H7 (cell line): ENCODE results near the gene RXRG. TPM values are rescaled to one million over a fixed set of nuclear protein-coding genes. Genes with fewer than 3 reads are reported as not detected.

Experiments
- DNase-seq: peaks from one replicate; pipeline ENCODE4 v3.0.0; 2012
- H3K27me3 ChIP-seq: 2 replicates; pipeline ENCODE4 v1.6.0; 2011; ENCODE audit warnings: mild to moderate bottlenecking, low read length; ENCODE audit not compliant: control insufficient read depth, insufficient read depth
- H3K36me3 ChIP-seq: replicated peaks from 2 replicates; pipeline ENCODE4 v1.5.1; 2011; ENCODE audit warnings: low read length; ENCODE audit not compliant: control insufficient read depth, insufficient read depth
- H3K4me3 ChIP-seq: 2 replicates; pipeline ENCODE4 v1.5.1; 2011; ENCODE audit warnings: low read depth, mild to moderate bottlenecking, control low read depth, low read length, moderate library complexity; ENCODE audit not compliant: insufficient read depth
- total RNA-seq: library from RNA; depleted of rRNA; stranded (reverse); fragments of >200 nt; shearing (Covaris generic); gene quantifications from 2 replicates; pipeline ENCODE4 v1.2.3, GENCODE V29; 2014

Gene RXRG
- total RNA-seq, 1 experiment from 2014 or later, result 4.1 TPM

DNA sequence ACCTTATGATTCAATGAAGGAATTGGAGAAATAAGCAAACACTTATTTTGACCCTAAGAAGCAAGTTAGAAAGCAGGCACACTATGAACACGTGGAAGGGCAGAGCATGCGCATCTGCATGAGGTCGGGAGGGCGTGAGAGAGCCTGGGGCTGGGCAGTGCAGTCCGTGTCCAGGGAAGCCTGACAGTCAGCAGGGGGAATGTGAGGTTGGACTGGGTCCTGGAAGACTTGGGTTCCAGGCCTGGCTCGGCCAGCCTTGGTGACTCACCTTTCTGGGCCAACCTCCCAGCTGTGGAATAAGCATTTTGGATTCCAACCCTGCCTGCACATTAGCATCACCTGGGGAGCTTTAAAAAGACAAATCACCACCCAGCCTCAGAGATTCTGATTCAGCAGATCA is 61.9 kb downstream of the RXRG start:
- DNase-seq, result no peak

DNA sequence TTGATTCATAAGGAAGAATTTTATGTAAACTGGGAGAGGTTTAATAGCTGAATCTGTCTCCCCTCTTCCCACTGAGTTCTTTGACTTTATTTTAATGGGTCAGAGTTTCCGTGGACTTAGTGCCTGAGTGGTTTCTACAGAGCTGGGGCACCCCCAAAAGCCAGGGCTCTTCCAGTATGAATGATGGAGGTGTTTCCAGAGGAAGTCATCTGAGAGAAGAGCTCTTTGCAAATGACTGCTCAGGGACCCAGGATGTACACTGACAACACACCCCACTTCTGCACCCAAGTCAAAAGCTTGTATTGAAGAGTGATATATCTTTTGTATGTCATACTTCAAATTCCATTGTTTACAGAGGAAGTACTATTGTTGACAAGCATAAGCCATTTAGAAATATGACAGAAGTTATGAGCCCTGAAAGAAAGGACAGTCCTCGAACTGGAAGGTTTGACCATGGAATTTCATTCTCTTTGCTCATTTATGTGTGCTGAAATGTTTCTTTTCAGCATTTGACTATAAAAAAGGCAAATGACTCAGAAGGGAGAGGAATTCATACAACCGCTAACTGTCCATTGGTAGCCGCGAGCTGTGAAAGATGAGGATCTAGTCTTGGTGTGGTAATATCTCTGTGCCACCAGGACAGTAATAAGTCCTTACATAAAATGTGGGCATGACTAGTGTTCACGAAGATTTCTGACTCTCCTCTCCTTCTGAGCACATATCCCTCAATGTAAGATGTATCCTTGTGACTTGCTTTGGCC is 63.0 kb downstream of the RXRG start:
- Histone ChIP-seq H3K4me3 (no peak overlapping the region), H3K36me3 (no peaks in the 10 kb centered on the region), H3K27me3 (peaks cover 6% of the 10 kb centered on the region)
- DNase-seq, result no peak

More for the DNA sequence above, 61.9 kb downstream of the RXRG start:
- Histone ChIP-seq H3K27me3 (peaks cover 2% of the 10 kb centered on the region; the same call in 1 of the 2 replicates), H3K4me3 (no peak overlapping the region), H3K36me3 (no peaks in the 10 kb centered on the region)

DNA sequence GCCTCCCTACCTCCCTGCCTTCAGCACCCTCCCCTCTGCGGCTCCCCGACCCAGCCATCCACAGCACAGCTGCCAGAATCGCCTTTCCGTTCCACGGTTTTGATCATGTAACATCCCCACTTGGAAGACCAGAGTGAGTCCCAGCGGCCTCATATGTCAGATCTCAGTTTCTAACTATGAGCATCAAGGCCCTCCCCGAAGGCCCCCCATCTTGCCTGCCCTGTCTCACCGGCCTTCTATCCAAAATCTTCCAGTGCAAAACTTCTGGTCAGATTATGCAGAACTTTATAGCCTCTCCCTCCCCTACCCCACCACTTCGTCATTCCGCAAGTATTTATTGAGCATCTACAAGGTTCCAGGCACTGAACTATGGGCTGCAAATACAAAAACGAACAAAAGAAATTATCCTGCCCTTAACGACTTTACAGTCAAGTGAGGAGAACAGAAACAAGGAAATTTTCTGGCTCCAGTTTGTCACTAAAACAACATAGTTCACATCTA is 68.1 kb downstream of the RXRG start:
- peak overlapping the region; percentile 68 for H3K4me3 ChIP-seq
- H3K27me3 ChIP-seq, result peaks cover 20% of the 10 kb centered on the region
- H3K36me3 ChIP-seq, result no peaks in the 10 kb centered on the region
- no peak for DNase-seq

DNA sequence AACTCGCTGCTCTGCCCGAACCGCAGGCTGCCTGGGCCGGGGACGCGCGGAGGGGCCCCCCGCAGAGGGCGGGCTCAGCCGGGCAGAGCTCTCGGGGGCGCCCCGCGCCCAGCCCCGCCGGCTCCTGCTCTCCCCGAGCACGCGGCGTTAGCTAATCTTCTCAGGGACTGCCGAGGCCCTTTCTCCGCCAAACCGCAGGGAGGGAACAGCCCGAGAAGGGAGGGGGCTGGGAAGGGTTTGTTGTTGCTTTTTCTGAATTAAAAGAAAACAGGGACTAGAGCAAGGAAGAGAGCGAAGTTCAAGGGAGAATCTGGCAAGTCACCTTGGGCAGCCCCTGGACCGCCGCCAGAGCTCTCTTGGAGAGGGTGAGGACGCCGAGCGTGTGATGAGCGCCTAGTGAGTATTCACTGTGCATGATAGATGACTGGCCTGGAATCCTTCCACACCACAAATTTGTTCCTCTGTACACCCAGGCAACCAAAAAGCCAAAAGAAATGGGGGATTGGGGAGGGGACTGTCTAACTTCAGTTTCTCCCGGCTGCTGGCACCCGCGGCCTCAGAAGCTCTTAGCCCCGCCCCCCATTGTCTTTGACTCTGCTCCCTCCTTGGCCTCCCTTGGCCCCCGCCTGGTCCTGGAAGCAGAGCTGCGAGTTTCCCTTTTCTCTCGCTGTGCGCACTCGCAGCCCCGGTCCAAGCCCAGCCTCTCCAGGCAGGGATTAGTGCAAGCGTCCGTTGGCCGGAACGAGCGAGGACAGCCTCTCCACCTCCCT is 68.7 kb downstream of the RXRG start:
- DNase-seq, result peak; percentile 90
- Histone ChIP-seq H3K4me3 (peak overlapping the region; percentile 68), H3K36me3 (no peaks in the 10 kb centered on the region), H3K27me3 (peaks cover 20% of the 10 kb centered on the region)

DNA sequence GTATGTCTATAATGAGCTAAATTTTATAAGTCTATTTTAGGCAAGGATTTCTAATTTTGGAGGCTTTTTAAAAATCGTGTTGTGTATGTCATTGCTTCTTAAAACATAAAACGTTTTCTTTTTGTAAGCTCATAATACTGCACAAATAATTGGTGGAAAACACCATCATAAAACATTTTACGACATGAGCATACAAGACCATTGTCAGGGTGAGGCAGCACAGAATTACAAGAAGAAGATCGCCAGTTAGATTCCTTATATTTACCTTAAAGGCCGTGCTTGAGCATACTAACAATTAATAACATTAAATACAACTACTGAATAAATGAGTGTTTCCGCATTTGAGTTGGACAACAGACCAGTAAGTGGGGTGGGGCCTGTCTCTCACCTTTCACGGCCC is 69.3 kb downstream of the RXRG start:
- H3K36me3 ChIP-seq, result no peaks in the 10 kb centered on the region
- H3K27me3 ChIP-seq, result peaks cover 20% of the 10 kb centered on the region
- H3K4me3 ChIP-seq, result peak overlapping the region; percentile 68
- no peak for DNase-seq

DNA sequence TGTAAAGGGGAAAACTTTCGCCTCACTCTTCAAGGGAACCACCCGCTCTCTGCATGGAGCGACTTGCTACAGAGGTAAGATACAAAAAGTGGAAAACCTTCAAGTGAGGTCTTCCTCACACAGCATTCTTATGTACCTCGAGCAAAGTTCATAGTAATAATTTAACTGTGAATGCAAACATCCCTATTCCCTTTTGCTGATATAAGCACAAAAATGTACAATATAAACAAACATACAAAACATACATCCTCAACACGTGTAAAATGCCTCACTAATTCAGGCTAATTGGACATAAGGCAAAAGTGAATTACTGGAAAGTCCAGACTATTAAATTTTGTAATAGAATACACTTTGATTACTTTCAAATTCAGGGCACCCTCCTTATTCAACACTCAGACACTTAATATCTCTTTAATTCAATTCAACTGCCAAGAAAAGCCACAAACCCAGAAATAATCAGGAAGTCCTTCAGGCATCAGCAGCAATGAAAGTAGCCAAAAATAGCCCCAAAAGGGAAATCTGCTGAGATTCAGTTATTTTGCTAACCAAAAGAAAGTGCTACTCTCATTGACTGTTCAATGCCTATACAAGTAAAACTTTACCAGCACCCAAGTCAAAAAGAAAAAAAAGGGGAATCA is 73.2 kb downstream of the RXRG start:
- peaks cover 16% of the 10 kb centered on the region for H3K27me3 ChIP-seq
- no peak overlapping the region for H3K4me3 ChIP-seq
- H3K36me3 ChIP-seq, result no peaks in the 10 kb centered on the region
- no peak for DNase-seq

DNA sequence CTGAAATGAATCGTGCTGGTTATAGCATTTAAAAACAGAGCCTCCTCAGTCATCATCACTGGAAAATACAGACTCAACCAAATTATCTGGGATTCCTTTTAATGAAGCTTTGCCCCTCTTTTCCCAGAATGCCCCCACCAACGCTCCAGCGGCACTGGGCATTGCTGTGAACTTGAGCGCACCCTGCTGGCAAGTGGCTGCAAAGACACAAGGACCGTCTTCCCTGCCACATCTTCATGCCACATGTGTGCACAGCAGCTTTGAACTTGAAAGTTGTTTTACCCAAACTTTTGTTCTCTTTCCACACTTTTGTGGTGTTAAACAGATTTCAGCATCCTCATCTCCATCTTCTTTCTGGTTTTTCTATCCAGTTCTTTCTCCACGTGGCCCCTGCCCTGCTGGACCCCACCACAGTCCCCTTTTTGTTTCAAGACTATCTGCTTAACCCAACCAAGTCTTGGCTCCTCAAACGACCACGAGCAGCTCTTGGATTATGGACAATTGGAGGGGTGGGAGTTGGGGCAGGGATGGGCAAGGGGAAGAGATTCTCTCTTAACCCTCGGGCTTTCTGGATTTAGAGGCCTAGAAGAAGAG is 75.6 kb downstream of the RXRG start:
- Histone ChIP-seq H3K36me3 (no peaks in the 10 kb centered on the region), H3K27me3 (peaks cover 4% of the 10 kb centered on the region; the same call in 1 of the 2 replicates), H3K4me3 (no peak overlapping the region)
- peak; percentile 73 for DNase-seq

DNA sequence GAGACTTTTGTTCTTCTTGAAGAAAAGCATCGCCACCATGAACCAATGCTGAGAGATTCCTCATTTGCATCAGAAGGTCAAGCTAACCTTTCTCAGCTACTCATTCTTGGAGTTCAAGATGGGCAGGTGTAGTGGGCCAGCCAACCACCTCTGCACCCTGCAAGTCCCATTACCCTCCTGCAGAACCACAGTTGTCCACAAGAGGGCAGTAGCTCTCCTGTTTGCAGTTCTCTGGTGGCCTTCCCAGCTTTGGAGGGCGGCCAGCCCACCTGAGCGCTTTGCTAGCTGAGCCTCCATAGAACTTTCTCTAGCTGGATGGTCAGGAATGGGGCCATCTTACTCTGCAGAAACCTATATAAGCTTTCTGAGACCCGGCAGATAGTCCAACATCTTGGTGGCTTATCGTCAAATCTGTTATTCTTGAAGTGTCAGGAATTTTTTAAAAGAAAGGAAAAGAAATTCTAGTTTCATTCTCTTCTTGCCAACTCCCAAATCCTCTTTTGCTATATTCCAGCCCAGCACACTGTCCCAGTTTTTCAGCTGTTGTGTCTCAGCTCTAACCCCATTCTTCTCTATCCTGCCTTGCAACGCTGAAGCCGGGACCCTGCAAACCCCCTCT is 77.4 kb downstream of the RXRG start:
- Histone ChIP-seq H3K4me3 (no peak overlapping the region), H3K27me3 (peaks cover 1% of the 10 kb centered on the region; the same call in 1 of the 2 replicates), H3K36me3 (no peaks in the 10 kb centered on the region)
- peak; percentile 90 for DNase-seq

DNA sequence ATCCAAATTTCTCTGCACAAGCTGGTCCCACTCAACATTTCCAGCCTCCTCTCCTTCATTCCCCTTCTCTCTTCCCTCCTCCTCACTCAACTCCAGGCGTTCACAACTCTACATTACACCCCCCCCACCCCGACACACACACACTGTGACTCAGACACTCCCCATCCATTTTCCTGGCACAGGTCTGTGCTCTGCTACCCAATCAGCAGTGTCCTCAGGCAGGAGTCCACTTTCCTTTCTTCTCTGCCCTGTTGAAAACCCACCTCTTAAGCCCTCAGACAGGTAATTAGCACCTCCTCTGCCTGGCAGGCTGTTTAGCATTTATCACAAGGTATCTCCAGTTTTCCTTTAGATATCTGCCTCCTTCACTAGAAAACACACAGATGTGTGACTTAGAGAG is 79.6 kb downstream of the RXRG start:
- no peak for DNase-seq
- Histone ChIP-seq H3K27me3 (peaks cover 12% of the 10 kb centered on the region), H3K4me3 (no peak overlapping the region), H3K36me3 (no peaks in the 10 kb centered on the region)

DNA sequence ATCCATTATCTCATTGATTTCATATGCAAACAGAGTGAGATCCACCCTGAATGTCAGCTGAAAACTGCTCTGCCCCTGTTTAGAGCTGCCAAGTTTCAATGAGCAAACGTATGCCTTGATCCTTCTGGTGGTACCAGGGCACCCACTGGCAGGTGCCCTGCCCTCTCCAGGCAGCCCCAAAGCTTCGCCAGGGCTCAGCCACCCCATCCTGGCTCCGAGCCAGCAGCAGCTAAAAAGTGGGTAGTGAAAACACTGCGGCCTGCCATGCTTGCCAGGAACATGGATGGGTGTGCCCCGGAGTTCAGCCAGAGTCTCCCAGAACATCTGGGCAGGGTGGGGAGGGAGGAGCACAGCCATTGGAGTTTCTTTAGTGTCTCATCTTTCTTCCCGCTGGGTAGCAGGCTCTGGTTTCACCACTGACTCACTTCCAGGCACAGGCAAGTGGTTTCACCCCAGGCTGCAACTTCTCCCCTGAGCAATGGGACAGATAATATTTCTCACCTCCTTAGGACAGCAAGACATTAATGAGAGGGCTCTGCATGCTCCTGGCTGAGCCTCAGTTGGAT is 80.3 kb downstream of the RXRG start:
- Histone ChIP-seq H3K27me3 (peaks cover 15% of the 10 kb centered on the region), H3K36me3 (no peaks in the 10 kb centered on the region), H3K4me3 (no peak overlapping the region)
- DNase-seq, result no peak

DNA sequence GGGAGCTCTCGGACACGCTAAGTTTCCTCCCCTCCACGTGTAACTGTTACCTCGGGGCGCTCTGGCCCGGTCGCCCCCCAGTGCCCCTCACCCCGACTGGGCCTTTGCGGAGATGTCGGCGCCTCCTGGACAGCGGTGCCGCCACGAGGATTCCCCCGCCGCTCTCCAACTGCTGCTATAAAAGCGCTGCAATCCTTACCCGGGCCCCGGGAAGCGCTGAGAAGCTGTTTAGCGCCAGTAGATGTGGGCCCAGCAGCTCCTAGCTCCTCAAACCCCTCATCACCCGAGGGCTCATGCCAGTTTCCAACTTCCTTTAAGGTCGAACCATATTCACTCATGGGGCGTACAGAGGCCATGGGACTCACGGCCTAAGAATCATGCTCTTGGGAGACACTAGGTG is 88.0 kb downstream of the RXRG start:
- DNase-seq, result peak; percentile 71
- H3K4me3 ChIP-seq, result peak overlapping the region; percentile 47

DNA sequence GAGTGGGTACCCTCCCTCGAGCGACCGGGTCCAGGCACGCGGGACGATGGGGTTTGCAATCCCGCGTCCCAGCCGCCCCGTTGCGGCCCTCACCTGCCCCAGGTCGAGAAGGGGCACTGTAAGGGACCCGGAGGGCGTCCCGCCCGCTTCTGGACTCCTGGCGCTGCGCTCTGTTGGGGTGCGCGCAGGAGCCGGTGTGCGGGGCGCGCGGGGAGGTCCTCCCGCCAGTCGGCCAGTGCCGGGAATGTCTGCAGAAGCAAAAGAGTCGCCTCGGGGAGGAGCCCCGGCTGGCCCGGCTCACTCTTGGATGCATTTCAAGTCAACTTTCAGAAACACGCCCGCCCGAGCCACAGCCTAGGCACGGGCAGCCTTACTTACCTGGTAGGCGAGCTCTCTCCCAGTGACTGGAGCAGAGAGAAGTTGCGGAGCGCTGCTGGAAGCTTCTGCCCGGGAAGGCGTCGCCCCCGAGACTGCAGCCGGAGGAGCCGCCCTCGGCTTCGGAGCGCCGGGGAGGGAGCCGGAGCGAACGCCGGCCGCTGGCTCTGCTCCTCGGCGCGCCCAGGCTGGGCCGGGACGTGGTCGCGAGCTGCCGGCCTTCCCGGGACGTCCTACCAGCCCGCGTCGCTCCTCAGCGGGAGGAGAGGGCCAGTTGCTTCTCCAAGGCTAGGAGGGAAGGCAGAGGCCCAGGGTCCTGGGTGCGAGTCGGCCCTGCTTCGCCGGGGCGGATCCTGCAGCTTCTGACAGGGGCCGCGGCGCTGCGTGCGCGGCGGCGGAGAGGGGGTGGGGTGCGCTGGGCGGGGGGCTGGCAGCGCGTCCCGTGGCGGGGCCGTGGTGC is 88.7 kb downstream of the RXRG start, which contains the start of gene LMX1A:
Gene LMX1A, minus strand, starts transcription at position 739 of the 835 bp plus-strand sequence. CDS start 1,156 bp downstream, outside the sequence.
- peak; percentile 86 for DNase-seq
- H3K36me3 ChIP-seq, result no peaks in the 10 kb centered on the region
- H3K27me3 ChIP-seq, result peaks cover 93% of the 10 kb centered on the region
- H3K4me3 ChIP-seq, result peak within 1 kb of the TSS; percentile 47

More for the DNA sequence above, 88.0 kb downstream of the RXRG start:
- Histone ChIP-seq H3K36me3 (no peaks in the 10 kb centered on the region), H3K27me3 (peaks cover 87% of the 10 kb centered on the region)
